Activated naive CD8-positive, alpha-beta T cell treated with anti-CD3 and anti-CD28 coated beads, Interleukin-2, amount 50 U/mL, for 24 hours (primary cell): ENCODE data around the gene ALX4.

Source experiments
- ATAC-seq: fragments of 150-1000 bp; cut with Tn5 transposase; one replicate; pipeline ENCODE4 v1.10.0; 2021
- DNase-seq: peaks from one replicate; pipeline ENCODE4 v3.0.0; 2021
- H3K27ac Mint-ChIP-seq: one replicate; pipeline ENCODE4 v1.8.0; 2021; ENCODE audit warnings: mild to moderate bottlenecking, mixed read lengths
- H3K27me3 Mint-ChIP-seq: one replicate; pipeline ENCODE4 v1.8.0; 2021; ENCODE audit warnings: mixed read lengths
- H3K36me3 Mint-ChIP-seq: one replicate; pipeline ENCODE4 v1.8.0; 2021; ENCODE audit warnings: low read depth, mixed read lengths
- H3K4me1 Mint-ChIP-seq: one replicate; pipeline ENCODE4 v1.8.0; 2021; ENCODE audit warnings: mixed read lengths
- H3K4me3 Mint-ChIP-seq: one replicate; pipeline ENCODE4 v1.8.0; 2021; ENCODE audit warnings: mild to moderate bottlenecking, moderate library complexity, mixed read lengths
- H3K9me3 Mint-ChIP-seq: one replicate; pipeline ENCODE4 v1.8.0; 2021; ENCODE audit warnings: mixed read lengths

The ALX4 gene

DNA sequence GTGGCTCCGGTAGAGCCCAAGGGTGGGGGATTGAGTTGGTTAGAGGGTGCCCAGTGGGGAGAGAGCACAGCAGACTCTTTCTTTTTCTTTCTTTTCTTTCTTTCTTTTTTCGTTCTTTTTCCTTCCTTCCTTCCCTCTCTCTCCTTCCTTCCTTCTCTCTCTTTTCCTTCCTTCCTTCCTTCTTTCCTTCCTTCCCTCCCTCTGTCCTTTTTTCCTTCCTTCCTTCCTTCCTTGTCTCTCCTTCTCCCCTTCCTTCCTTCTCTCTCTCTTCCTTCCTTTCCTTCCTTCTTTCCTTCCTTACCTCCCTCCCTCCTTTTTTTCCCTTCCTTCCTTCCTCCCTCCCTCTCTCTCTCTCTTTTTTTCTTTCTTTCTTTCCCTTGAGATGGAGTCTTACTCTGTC lies 4.8 kb upstream of the ALX4 start:
- peaks cover 7% of the 10 kb centered on the region for H3K4me1 Mint-ChIP-seq
- no peak overlapping the region for H3K4me3 Mint-ChIP-seq
- H3K27ac Mint-ChIP-seq, result no peak overlapping the region
- H3K36me3 Mint-ChIP-seq, result no peaks in the 10 kb centered on the region
- no peak for DNase-seq
- H3K27me3 Mint-ChIP-seq, result peaks cover 90% of the 10 kb centered on the region
- H3K9me3 Mint-ChIP-seq, result no peaks in the 10 kb centered on the region
- ATAC-seq, result no peak

DNA sequence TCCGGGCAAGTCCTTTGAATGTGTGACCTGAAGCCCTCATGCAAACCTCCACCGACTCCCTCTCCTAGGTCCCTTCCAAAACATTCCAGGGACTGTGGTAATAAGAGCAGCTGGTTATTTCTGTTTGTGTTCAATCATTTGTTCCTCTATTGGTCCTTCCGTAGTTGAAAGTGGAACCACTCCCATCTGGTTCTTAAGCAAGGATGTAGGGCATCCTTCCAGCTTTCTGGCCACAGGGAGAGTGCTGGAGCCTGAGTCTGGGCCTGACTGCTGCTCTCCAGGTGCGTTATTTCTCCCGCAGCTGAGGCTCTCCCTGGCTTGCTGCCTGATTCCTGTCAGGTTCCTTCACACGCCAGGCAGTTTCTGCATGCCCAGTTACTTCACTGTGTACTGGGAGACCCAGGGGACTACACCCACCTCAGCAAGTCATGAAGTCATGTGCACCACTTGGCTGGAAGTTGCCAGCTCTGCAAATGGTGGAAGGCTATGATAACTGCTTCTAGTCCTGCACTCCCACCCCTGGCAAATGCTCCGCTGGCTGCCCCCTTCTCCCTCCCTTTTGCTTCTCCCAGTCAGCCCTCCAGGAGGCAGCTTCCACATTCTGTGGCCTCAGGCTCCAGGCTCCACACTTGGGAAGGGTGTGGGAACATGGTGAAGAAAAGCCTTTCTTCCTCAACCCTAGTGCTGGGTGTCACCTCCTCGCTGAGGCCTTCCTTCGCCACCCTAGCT lies 4.0 kb upstream of the ALX4 start:
- no peaks in the 10 kb centered on the region for H3K9me3 Mint-ChIP-seq
- no peak overlapping the region for H3K27ac Mint-ChIP-seq
- no peak overlapping the region for H3K4me3 Mint-ChIP-seq
- H3K36me3 Mint-ChIP-seq, result no peaks in the 10 kb centered on the region
- peaks cover 87% of the 10 kb centered on the region for H3K27me3 Mint-ChIP-seq
- DNase-seq (no peak), ATAC-seq (no peak)
- H3K4me1 Mint-ChIP-seq, result peaks cover 11% of the 10 kb centered on the region

DNA sequence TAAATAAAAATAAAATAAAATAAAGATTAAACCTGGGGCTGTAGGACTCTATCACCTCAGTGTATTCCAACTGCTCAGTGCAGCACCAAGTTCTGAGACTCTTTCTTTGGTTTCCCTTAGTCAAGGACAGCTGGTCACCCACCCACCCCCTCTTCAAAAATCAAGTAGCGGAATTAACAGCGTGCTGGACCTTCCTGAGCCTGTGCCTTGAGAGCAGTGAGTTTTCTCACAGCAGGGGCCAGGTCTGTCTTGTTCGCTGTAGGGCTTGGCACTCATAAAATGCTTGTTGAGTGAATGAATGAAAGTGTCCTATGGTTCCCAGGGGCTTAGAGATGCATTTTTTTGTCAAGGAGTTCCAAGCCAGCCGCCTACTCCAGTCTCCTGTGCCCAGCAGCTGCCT lies 2.9 kb upstream of the ALX4 start:
- no peak overlapping the region for H3K27ac Mint-ChIP-seq
- H3K4me1 Mint-ChIP-seq, result peaks cover 11% of the 10 kb centered on the region
- H3K36me3 Mint-ChIP-seq, result no peaks in the 10 kb centered on the region
- H3K4me3 Mint-ChIP-seq, result no peak overlapping the region
- no peaks in the 10 kb centered on the region for H3K9me3 Mint-ChIP-seq
- ATAC-seq (no peak), DNase-seq (no peak)
- H3K27me3 Mint-ChIP-seq, result peaks cover 87% of the 10 kb centered on the region

DNA sequence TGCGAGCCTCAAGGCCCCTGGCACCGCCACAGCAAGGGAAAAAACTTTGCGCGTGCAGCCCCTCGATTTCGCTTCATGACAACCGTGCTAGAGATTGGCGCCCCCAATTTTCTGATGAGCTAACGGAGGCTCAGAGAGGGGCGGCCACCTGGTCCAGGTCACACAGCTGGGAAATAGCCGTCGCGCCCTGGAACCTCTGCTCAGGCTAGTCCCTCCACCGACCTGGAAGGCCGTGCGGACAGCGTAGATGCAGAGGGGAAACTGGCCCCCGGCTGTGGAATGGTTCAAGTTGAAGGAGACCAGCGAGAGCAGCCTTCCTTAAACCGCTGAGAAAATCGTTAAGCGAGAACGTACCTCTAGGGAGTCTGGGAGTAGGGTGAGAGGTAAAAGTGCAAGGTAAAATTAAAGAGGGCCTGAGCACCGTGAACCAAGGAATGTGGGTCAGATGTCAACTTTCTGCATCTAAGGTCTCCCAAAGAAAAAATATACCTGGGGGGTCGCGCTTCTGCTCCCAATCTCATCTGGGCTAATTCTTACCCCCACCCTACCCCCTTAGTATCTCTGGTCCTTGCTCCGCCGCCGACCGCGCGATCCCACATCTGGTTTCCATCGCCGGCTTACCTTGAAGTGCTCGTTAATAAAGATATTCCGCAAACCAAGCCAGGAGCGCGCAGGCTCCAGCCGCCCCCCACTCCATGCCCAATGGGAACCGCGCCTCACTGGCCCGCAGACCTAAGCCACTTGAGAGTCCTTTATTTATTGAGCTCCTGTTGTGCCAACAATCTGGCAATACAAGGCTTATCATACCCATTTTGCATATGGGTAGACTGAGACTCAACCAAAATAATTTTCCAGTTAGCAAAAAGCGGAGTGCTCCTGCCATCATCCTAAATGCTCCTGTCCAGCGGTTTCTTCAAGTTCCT lies 1.7 kb upstream of the ALX4 start:
- Mint-ChIP-seq H3K9me3 (no peaks in the 10 kb centered on the region), H3K27me3 (peaks cover 88% of the 10 kb centered on the region), H3K36me3 (no peaks in the 10 kb centered on the region), H3K4me1 (peaks cover 15% of the 10 kb centered on the region), H3K27ac (no peak overlapping the region), H3K4me3 (no peak overlapping the region)
- ATAC-seq, result no peak
- DNase-seq, result no peak

DNA sequence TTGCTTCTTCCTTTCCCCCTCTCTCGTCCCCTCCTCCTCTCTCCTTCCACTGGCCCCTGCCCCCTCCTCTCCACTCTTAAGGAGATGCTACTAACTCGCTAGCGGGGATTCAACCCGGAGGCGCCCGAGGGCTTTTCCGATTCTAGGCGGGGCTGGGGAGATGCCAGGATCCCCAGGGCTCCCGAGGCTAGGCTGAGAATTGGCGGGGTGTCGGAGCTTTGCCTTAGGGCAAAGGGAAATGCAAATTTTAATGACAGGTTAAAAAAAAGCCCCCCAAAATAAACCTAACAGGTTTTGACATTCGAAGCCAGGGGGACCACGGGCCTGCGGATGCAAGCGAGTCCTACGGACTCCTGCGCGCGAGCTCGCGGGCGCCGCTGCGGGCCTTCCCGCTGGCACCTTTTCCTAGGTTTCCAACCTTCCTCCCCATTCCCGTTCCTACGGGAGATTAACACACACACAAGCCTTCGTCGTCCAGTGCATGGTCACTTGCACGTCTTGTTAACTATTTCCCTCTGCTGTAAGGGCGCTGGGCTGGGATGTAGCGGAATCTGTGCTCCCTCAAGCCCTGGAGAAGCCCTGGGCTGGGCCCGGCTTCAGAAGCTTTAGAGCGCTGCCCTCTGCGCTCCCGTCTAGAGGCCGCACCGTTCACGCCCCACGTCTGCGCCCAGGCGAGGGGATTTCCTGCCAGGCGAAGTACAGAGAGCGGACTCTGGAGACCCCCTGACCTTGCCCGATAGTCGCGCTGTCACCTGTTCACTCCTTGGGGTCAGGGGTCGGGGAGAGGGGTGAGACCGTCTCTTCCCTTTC lies 729 bp upstream of the ALX4 start:
- Mint-ChIP-seq H3K9me3 (no peaks in the 10 kb centered on the region), H3K27me3 (peaks cover 91% of the 10 kb centered on the region), H3K4me1 (peaks cover 19% of the 10 kb centered on the region), H3K4me3 (no peak overlapping the region), H3K27ac (no peak overlapping the region), H3K36me3 (no peaks in the 10 kb centered on the region)
- DNase-seq (no peak), ATAC-seq (no peak)

DNA sequence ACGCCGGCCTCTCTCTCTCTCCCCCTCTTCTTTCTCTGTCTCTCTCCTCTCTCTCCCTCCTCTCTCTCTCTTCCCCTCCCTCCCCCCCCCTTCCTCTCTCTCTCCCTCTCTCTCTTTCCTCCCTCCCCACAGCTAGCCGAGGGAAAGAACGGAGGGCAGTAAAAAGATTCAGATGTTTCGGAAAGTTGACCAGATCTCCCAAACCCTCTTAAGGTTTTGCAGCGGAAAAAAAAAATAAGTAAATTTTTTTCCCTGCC lies 195 bp upstream of the ALX4 start:
- H3K4me3 Mint-ChIP-seq, result no peak overlapping the region
- H3K4me1 Mint-ChIP-seq, result peaks cover 24% of the 10 kb centered on the region
- H3K27me3 Mint-ChIP-seq, result peaks cover 91% of the 10 kb centered on the region
- ATAC-seq (no peak), DNase-seq (no peak)
- no peaks in the 10 kb centered on the region for H3K36me3 Mint-ChIP-seq
- no peaks in the 10 kb centered on the region for H3K9me3 Mint-ChIP-seq
- H3K27ac Mint-ChIP-seq, result no peak overlapping the region

DNA sequence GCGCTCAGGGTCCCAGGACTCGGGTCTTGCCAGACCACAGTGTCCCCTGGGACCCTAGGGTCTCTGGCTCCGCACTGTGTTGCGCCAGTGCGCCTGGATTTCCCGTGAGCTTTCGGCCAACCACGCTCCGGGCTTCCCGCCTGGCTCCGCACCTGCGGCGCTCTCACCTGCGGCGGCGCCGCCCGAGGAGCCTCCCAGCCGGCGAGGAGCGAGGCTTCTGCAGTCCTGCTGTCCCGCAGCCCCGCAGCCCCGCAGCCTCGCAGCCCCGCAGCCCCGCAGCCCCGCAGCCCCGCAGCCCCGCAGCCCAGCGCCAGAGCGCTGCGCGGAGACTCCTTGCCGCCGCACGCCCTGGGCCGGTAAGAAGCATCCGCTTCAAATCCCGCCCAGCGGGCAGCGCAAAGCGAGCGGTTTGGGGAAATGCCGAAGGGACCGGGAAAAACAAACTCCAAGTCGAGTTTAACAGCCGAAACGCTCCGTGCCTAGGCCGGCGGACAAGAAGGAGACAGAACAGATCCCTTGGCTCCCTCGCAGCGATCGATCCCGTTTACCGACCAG lies 939 bp downstream of the ALX4 start:
- Mint-ChIP-seq H3K27ac (no peak overlapping the region), H3K27me3 (peaks cover 92% of the 10 kb centered on the region), H3K9me3 (no peaks in the 10 kb centered on the region), H3K36me3 (no peaks in the 10 kb centered on the region), H3K4me1 (peaks cover 33% of the 10 kb centered on the region), H3K4me3 (no peak overlapping the region)
- ATAC-seq, result no peak
- DNase-seq, result no peak

DNA sequence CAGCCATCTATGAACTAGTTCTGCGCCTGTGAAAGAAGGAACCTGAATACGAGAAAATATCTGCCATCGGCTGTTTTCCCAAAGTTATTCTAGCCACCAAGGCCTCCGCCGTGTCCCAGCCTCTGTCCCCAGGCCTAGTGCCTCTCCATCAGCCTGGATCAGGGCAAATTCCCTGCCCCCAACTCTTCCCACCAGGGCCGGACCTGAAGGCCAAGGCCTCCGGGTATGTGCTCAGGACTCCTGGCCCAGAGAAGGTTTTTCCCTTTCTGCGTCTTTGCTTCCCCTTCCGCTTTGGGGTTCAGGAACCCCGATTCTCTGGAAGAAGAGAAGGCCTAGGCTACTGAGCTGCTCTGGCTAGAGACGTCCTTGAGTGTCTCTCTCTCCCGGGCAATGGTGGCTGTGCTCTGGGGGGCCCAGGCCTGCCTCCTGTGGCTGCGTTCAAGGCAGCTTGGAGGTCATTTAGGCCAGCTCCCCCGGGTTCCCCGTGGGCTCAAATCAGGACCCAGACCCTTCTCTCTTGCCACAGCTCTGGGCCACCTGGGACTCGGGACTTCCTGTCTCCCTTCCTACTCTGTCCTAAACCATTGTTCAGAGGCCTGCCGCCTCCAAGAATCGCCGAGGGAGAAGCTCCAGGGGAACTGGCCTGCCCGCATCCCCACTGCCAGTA lies 1.6 kb downstream of the ALX4 start:
- peaks cover 92% of the 10 kb centered on the region for H3K27me3 Mint-ChIP-seq
- ATAC-seq, result no peak
- H3K9me3 Mint-ChIP-seq, result no peaks in the 10 kb centered on the region
- H3K4me3 Mint-ChIP-seq, result no peak overlapping the region
- peaks cover 37% of the 10 kb centered on the region for H3K4me1 Mint-ChIP-seq
- H3K27ac Mint-ChIP-seq, result no peak overlapping the region
- DNase-seq, result no peak
- no peaks in the 10 kb centered on the region for H3K36me3 Mint-ChIP-seq

DNA sequence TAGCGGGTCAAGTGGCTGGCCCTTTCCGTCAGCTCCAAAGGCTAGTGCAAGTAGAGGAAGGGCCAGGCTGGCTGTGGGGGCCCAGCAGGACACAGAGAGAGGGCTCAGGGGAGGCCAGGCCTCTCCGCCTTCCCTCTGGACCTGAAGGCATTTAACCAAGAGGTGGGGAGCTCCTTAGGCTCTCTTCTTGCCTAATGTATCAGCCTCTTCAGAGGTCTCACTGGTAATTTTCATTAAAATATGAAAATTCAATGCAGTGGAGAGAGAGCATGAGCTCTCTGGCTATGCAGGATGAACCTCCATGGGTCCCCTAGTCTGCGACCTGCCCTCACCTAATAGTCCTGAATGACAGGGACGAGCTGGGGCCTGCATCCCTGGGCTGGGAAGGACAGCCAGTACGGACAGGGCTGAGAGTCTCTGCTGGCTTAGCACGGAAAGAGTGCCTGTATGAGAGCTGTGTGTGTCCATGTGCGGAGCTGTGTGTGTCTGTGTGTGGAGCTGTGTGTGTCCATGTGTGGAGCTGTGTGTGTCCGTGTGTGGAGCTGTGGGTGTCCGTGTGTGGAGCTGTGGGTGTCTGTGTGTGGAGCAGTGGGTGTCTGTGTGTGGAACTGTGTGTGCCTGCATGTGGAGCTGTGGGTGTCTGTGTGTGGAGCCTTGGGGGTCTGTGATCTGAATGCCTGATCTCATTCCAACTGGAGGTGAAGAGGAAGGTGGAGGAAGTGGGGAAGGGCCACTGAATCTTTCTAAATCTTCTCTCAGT lies 2.4 kb downstream of the ALX4 start:
- Mint-ChIP-seq H3K36me3 (no peaks in the 10 kb centered on the region), H3K27me3 (peaks cover 92% of the 10 kb centered on the region), H3K4me1 (peaks cover 37% of the 10 kb centered on the region), H3K4me3 (no peak overlapping the region), H3K9me3 (no peaks in the 10 kb centered on the region), H3K27ac (no peak overlapping the region)
- ATAC-seq (no peak), DNase-seq (no peak)

DNA sequence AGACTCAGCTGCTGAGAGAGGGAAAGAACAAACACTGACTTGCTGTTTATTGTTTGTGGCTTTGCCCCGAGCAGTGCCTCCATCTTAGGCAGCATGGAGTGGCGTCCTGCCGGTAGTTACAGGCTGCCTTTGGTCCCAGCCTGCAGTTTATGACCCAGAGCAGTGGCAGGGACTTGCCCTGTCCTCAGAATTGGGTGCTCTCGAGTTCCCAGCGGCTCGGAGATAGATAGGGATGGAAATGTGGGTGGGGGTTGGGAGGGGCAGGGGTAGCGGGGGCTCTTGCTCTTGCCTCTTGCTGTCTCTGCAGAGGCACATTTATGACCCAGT lies 3.1 kb downstream of the ALX4 start:
- ATAC-seq (no peak), DNase-seq (no peak)
- Mint-ChIP-seq H3K27ac (no peak overlapping the region), H3K4me1 (peaks cover 37% of the 10 kb centered on the region), H3K4me3 (peak overlapping the region; percentile 48), H3K36me3 (no peaks in the 10 kb centered on the region), H3K9me3 (no peaks in the 10 kb centered on the region), H3K27me3 (peaks cover 92% of the 10 kb centered on the region)

DNA sequence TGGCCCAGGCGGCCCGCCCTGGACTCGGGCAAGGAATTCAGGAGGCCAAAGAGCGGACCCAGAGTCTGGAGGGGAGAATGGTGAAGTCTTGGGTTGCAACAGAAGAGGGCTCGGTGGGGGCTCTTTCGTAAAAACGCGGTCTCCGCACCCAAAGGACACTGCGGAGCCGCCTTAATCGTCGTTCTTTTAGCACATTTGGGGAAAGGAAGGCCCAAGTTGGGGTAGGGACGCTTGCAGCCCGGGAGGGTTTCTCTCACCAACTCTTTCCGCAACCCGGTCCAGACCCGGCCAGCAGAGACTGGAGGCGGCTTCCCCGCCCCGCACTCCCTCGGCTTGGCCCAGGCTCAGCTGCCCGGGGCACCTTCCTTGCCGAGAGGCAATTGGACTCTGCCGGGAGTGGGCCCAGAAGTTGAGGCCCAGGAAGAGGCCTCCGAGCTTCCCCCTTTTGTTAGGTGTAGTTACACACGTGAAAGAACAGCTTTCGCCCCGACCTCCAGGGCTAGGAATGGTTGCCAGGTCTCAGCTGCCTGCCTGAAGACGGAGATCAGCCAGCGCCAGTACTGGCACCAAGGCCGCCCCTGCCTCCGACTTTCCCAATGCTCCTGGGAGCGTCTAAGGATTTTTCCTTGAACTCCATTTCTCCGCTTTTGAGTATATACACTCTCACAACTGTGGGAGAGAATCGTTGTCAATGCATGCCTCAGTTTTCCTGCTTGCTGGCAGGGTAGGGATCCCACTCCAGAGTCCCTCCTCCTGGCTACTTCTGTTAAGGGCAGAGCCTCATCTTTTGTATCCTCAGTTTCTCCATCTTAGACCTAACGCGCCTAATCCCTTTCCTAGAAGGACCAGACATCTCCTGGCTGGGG lies 3.7 kb downstream of the ALX4 start:
- peaks cover 37% of the 10 kb centered on the region for H3K4me1 Mint-ChIP-seq
- H3K27me3 Mint-ChIP-seq, result peaks cover 92% of the 10 kb centered on the region
- DNase-seq (no peak), ATAC-seq (no peak)
- H3K27ac Mint-ChIP-seq, result no peak overlapping the region
- H3K9me3 Mint-ChIP-seq, result no peaks in the 10 kb centered on the region
- H3K4me3 Mint-ChIP-seq, result peak overlapping the region; percentile 74
- no peaks in the 10 kb centered on the region for H3K36me3 Mint-ChIP-seq

DNA sequence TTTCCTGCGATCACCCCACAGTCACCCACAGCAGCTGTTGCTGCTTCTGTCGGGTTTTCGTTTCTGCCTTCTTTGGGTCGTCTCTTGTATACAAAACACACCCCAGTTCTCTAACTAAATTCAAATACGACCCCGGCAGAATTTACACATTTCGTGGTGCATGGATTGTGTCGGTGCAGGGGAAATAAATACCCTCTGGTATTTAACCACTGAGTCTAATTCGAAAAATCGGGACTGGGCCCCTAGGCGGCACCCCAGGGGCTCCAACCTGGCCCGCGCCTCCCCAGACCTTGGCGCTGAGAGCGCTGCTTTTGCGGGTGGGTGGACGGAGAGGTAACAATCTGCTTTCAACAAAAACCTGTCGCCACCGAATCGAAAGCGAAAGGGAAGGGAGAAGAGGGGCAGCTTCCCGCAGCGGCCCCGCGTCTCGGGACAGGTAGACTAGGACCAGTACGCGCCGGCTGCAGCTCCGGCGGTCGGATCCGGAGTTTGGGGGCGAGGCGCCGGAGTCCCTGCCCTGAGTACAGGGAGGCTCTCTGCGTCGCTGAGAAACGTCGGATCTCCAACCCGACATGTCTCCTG lies 4.4 kb downstream of the ALX4 start:
- ATAC-seq (peak; percentile 15), DNase-seq (peak; percentile 34)
- Mint-ChIP-seq H3K4me1 (peaks cover 35% of the 10 kb centered on the region), H3K27ac (no peak overlapping the region), H3K4me3 (peak overlapping the region; percentile 74), H3K36me3 (no peaks in the 10 kb centered on the region), H3K9me3 (no peaks in the 10 kb centered on the region), H3K27me3 (peaks cover 85% of the 10 kb centered on the region)

DNA sequence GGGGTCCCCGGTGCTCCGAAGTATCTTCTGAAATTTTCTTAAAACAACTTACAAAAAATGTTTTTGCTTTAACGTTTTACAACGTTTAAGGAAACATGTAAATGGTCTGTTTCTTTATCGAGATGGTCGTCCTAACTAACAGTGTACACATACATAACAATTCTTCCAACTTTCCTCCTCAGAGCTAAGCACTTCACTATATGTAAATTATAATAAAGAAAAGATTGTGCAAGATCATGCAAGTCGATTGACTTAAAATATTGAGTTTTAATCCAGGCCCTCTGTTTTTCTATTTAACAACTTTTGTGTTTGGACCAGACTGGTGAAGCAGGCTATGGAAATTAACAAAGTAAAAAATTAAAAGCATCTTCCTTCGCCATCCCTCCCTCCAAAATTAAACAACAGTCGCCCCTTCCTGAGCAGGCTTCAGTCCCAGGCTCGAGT lies 4.9 kb downstream of the ALX4 start:
- peaks cover 35% of the 10 kb centered on the region for H3K4me1 Mint-ChIP-seq

More for the DNA sequence above, 4.9 kb downstream of the ALX4 start:
- peak overlapping the region; percentile 74 for H3K4me3 Mint-ChIP-seq
- H3K27me3 Mint-ChIP-seq, result peaks cover 80% of the 10 kb centered on the region
- no peaks in the 10 kb centered on the region for H3K36me3 Mint-ChIP-seq
- DNase-seq (no peak), ATAC-seq (no peak)
- no peaks in the 10 kb centered on the region for H3K9me3 Mint-ChIP-seq
- H3K27ac Mint-ChIP-seq, result no peak overlapping the region
